Measurements from ENCODE around the gene TRIP13.
"Not testable (repeated sequence)": the region's sequence is repeated elsewhere in the genome, so short reads cannot be mapped to it uniquely, and the experiment has no call there.

The TRIP13 gene

DNA sequence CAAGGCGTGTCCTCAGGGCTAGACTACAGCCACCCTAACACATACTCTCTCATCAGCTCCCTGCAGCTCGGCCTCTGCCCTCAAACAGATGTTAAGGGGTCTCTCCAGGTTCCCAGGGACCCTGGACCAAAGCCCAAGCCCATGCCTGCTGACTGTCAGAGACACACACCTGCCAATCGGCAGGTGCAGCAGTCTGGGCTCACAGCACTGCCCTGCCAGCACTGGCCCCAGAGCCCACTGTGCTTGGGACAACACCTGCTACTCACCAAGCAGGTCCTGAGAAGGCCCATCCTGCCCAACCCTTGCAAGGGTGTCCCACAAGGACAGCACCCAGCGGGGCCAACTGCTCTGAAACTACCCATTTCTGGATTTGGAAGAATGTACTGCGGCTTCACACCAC, 21.7 kb upstream of the TRIP13 start:
- Histone ChIP-seq H3K27ac (no peak overlapping the region), H3K4me3 (no peak overlapping the region)

DNA sequence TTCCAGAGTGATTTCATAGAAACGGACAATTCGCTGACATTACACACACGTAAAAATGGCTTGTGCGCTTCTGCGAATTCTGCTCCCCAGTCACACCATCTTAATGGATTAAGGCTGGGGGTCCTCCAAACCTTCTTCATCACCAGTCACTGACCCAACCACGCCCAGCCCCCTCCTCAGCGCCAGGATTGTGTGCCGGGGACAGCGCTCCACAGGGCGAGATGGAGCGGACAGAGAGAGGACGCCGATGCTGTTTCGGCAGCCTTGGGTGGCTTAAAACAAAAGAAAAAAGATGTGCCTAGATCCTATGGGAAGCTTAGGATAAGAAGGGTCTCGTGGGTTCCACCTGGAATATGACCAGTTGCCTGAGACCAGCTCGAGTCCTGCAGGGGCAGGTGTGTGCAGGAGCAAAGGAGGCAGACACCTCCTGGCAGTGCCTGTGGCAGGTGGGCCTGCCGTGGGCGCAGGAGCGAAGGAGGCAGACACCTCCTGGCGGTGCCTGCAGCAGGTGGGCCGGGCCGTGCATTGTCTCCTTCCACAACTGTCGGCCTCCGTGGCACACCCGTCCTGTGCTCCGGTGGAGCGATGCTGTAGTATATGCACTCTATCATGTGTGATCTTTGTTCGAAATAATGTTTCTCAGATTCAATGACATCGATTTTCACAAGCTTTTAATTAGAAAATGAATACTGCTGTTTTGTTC, 20.9 kb upstream of the TRIP13 start:
- no peak overlapping the region for H3K4me3 ChIP-seq
- H3K27ac ChIP-seq: no peak overlapping the region

DNA sequence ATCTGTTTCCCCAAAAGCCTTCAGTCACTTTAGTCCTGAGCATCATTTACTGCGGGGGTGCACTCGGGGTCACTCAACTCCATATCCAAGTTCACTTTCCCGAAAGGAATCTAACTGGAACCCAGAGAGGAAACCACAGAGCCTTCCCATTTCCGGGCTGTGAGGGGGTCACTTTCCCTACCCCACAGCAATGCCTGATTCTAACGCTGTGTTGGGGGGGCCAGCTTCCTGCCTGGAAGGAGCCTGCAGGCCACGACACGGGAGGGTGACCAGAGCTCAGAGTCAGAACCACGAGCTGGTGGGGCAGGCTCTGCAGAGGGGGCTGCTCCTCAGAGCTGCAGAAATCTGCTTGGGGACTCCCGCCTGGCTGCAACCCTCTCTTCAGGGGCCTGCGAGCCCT, 20.4 kb upstream of the TRIP13 start:
- no peak overlapping the region for H3K27ac ChIP-seq
- H3K4me3 ChIP-seq: no peak overlapping the region

DNA sequence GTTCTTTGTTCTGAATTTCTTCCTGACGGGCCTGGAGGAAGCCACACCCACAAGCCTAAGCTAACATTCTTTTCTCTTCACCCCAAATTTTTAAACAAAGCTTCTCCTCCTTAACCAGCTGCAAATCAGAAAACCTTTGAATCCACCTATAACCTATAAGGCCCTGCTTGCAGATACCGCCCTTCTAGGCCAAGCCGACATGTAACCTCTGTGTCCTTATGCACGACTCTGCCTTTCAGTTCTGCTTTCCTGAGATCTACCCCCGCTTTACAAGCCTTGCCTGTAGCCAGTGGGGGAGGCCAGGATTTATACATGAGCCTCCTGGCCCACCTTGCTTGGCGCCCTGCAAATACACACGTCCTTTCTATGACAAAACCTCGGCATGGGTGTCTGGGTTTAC, 19.4 kb upstream of the TRIP13 start:
- Histone ChIP-seq H3K4me3 (no peak overlapping the region), H3K27ac (no peak overlapping the region)

DNA sequence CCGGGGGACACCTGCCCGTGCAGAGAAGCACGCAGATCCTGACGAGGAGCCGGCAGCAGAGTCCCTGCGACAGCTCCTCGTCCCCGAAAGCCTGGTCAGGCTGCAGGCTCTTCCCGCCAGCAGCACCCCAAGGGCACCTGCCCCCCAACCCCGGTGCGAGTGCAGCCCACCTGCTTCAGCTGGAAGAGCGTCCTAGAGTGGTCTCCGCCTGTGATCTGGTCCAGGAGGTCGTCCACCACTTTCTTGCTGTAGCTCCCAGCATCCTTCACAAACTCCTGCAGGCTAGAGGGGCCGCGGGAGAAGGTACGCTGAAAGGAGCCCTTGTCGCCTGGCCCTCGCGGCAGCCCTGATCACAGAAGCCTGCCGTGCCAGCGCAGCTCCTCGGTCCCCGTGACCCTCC, 16.8 kb upstream of the TRIP13 start:
- H3K27ac ChIP-seq: no peak overlapping the region

DNA sequence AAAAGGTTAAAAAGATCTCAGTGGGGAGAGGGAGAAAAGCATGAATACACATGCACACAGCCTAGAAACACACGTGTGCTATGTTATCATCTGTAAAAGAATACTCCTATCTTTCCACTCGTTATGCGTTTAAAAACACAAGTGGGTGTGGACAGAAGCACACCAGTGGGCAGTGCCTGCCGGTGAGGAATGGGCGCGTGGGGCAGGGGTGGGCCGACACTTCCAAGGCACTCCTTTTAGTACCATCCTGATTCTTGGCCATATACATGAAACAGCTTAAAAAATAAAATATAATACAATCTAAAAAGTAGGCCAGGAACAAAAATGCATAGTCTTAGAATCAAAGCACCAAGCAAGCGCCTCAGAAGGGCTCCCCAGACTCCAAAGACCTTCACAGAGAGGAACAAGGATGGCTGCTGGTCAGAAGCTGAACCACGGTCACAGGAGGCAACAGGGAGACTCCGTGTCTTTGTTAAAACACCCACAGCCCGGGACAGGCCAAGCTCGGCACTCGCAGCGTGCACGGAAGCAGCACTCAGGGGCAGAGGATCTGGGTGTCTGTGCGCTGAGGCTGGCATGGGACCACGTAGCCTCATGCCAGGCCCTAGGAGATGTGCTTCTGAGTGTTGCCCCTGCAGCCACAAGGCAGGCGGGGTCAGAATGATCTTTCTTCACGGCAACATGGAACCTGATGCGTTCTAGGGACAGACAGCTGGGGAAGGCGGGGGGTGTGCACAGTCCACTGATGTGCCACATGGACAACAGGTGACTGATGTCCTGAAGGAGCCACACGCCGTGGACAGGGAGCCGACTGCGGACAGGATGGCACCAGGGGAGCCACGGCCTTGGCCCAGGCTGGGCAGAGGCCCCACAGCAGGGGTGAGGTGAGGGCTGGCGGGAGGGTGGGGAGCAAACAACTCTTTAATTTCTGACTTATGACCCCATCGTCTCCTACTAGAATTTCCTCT, 16.0 kb upstream of the TRIP13 start:
- no peak overlapping the region for H3K27ac ChIP-seq
- no peak overlapping the region for H3K4me3 ChIP-seq

More for the DNA sequence above, 16.8 kb upstream of the TRIP13 start:
- H3K4me3 ChIP-seq: no peak overlapping the region

DNA sequence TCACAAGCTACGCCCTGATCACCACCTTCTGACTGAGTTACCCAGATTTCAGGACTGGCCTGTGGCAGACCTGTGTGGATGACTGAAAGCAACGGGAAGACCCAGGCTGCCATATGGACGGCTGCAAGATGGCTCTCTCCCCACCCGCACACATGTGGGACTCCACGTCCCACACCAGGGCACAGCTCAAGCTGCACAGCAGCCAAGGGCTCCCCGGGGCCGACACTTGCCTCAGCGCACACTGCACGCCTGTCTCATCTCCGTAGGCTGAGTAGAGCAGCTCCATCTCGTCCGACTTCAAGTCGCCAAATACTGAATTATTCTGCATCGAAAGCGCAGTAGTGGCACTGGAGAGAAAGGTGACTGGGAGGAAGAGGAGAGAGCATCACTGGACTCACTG, 14.6 kb upstream of the TRIP13 start:
- no peak overlapping the region for H3K4me3 ChIP-seq
- H3K27ac ChIP-seq: no peak overlapping the region

DNA sequence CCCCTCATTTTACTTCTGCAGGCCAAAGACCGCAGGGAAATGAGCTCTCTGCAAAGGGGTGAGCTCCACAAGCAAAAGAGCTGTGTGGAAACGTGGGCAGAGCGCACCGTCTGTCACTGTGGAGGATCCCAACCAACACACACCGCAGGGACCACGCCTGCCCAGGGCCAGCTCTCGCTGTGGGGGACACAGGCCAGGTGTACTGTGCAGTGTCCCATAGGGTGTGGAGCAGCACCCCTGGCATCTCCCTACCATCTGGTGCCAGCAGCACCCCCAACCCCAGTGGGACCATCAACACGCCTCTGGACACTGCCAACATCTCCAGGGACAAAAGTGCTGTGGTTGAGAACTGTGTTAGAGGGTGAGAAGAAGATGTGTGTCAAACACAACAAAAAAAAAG, 14.0 kb upstream of the TRIP13 start:
- H3K27ac ChIP-seq, H3K4me3 ChIP-seq: not testable (repeated sequence)

DNA sequence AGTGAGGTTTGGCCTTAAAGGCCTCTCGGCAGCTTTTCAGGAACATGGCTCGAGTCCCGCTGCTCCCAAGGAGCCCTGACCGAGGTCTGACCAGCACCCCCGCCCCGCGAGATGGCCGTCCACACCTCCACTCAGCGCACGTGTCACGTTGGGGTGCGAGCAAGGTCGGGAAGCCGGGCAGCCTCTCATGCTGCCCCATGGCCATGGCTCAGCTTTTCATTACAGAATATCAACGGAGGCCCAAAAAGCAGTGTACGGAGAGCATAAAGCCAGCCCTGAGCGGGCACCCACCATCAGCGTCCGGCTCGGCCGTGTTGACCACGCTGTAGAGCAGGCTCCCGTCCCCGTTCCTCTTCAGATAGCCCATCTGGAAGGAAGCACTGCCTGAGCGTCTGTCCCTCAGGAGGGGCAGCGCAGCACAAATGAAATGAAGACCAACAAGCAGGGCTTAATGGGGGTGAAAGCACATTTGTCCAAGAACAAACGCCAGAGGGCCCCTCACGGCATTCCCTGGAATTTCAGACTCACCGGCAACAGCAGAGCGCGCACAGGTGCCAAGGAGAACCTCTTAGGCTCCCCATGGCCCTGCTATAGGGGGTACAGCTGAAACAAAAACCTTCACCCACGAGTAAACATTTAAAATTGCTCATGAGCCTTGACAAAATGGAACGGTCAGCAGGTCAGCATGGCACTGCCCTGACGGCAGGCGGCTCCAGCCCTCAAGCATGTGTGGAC, 11.7 kb upstream of the TRIP13 start:
- H3K27ac ChIP-seq: no peak overlapping the region
- no peak overlapping the region for H3K4me3 ChIP-seq

DNA sequence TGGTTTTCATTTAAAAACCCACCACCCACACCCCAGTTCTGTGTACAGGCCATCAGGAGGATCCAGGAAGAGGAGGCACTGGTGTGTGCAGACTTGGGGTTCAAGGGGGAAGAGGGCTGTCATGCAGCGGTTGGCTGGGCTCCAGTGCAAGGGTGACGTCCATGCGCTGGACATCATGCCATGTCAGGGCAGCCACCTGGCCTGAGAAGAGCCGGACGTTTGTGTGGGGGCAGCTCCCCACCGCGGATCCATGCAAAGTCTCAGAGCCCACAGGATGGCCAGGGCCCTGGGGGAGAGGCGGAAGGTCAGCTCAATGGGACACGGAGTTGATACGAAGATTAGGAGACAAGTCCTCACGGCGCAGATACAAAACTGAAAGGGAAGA, 11.1 kb upstream of the TRIP13 start:
- H3K27ac ChIP-seq: no peak overlapping the region
- no peak overlapping the region for H3K4me3 ChIP-seq

DNA sequence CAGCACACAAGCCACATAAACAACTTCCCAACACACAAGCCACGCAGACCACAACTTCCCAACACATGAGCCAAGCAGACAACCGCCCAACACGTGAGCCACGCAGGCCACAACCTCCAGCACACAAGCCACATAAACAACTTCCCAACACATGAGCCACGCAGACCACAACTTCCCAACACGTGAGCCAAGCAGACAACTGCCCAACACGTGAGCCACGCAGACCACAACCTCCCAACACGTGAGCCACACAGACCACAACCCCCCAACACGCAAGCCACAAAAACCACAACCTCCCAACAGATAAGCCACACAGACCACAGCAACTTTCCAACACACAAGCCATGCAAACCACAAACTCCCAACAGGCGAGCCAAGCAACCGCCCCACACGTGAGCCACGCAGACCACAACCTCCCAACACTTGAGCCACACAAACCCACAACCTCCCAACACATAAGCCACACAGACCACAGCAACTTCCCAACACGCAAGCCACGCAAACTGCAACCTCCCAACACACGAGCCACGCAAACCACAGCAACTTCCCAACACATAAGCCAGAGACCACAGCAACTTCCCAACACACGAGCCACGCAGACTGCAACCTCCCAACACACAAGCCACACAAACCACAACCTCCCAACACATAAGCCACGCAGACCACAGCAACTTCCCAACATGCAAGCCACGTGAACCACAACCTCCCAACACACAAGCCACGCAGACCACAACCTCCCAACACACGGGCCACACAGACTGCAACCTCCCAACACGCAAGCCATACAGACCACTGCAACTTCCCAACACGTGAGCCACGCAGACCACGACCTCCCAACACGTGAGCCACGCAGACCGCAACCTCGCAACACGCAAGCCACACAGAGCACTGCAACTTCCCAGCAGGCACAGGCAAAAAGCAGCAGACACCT, 10.2 kb upstream of the TRIP13 start:
- Histone ChIP-seq H3K27ac (no peak overlapping the region), H3K4me3 (no peak overlapping the region)

DNA sequence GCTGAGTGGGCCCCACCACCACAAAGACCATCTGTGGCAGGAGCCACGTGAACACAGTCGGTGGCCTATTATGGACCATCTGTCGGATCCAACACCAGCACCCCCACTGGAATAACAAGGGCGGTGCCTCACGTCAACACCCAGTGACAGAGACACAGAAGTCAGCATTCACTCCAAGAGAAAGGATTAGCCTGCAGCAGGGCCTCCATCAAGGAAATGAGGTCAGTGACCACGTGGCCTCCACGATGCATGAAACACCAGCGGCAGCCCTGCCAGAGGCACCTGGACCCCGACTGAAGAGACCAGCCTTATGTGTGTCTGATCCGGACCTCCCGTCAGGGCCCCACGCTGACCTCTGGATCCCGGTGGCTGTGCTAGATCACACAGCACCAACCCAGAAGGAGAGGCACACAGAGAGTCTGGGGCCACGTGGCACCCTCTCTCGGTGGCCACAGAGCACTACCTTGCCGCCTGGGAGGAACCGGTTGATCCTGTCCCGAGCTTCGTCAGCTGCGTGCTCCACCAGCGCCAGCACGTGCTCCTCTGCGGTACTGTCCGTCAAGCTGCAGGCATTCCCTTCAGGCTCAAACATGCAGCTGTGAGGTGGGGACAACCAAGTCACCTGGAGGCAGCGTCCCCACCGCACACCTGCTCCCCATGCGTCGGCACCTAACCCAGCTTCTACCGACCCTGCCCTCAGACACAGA, 9.1 kb upstream of the TRIP13 start:
- H3K4me3 ChIP-seq: no peak overlapping the region
- H3K27ac ChIP-seq: no peak overlapping the region

DNA sequence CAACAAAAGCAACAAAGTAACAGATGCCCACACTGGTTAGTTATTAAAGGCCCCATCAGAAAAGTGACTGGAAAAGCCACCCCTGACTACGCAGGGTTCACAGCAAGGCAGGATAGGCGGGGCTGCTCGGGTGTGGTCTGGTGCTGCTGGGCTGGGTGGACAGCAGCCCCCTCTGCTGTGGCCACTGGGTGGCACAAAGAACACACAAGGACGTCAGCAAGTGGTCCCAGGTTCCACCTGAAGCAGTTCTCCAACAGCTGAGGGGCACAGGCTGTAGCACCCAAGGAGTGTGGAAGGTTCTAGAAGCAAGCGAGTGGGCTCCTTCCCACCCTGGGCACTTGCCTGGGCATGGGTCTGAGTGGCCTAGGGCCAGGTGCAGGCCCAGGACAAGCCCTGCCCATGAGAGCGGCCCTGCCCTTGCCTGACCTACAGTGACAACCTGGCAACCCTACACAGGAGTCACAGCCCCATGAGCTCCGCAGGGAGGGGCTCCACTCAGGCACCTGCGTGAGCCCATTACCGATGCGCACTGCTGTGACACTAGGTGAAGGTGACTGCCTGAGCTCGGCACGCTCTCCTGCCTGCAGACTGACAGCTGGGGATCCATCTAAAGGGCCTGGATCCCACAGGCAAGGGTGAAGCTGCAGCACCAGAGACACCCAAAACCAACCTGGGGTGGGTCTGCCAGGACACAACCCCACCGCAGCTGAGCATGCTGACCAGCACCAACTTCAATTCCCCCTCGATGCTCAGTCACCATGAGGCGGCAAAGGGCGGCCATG, 8.1 kb upstream of the TRIP13 start:
- Histone ChIP-seq H3K27ac (no peak overlapping the region), H3K4me3 (no peak overlapping the region)

DNA sequence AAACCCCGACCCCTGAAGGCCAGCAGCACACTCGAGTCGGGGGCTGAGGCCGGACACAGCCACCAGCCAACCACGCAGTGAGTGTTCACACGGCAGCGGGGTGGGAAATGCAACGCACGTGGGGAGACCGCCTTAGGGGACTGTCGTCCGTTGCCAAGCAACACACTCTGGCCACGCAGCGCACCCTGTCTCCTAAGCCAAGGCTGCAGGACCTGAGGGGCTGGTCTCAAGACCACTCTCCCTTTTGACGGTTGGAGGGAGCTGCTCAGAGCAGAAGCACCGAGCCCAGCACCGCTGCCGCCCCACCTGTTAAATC, 7.6 kb upstream of the TRIP13 start:
- Histone ChIP-seq H3K27ac (no peak overlapping the region), H3K4me3 (no peak overlapping the region)

DNA sequence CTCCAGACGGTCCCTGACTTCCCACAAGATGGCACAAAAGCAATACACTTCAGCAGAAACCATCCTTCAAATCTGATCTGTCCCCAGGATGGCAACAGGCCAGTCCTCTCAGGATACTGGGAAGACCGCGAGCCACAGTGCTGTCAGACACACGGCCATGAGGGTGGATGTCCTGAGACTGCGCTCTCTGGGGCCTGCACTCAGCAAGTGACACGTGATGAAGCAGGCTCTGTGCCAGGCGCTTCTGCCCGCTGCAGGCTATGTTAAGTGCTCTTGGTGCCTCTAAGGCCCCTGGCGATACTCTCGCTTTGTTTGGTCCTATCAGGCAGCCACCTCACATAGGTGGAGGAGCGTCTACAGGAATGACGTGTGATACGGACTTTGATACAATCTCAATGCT, 7.2 kb upstream of the TRIP13 start:
- no peak overlapping the region for H3K27ac ChIP-seq
- no peak overlapping the region for H3K4me3 ChIP-seq

DNA sequence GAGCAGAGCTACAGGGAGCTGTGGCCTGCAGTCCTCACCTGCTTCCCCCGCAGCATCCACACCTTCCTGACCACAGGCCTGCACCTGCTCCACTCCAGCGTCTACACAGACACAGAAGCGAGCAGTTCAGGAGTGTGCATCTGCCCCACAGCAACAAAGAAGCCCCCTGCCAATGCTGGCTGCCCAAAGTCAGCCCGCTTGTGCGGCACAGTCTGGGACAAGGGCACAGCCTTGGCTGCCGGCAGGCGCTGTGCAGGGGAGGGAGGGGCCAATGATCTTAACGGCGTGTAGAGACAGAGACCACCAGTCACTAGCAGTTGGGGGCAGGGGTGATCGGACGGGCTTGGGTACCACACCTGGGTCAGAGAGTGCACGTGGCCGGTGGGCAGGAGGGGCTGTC, 6.6 kb upstream of the TRIP13 start:
- Histone ChIP-seq H3K4me3 (no peak overlapping the region), H3K27ac (no peak overlapping the region)

DNA sequence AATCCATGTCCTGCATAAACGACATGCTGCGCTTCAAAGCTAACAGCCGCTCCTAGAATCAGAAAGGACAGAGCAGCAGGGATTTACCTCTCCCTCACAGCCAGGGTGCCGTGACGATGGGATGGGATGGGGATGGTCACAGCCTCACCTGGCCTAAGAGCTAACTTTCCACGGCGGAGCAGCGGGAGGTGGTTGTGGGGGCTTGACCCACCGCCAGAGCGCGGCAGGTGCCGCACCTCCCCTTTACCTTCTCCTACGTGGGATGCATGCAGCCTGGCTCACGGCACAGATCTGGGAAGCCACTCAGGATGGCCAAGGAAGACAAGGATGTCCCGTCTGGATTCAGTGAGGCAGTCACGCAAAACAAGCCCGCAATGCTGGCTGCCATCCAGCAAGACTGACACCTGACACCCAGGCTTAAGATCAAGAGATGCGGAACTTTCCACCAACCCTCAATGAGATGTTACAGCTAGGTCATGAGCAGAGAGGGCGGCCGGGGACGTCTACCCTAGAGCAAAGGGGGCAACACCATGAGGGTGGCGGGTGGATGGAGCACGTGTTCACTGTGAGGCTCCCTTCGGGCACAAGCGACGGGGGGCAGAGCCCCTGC, 5.9 kb upstream of the TRIP13 start:
- no peak overlapping the region for H3K27ac ChIP-seq
- no peak overlapping the region for H3K4me3 ChIP-seq
